ENCODE data around the gene DDX50. TPM values are rescaled to one million over a fixed set of nuclear protein-coding genes. Genes with fewer than 3 reads are reported as not detected.
"Not testable (repeated sequence)": the region's sequence is repeated elsewhere in the genome, so short reads cannot be mapped to it uniquely, and the experiment has no call there.

The DDX50 gene
- total RNA-seq, 2 donors from 2014 or later = 22.2 to 25.5 TPM

GRCh38 chr10:68899186-68899745, 1.8 kb upstream of the DDX50 start:
- ATAC-seq = no peak
- intact Hi-C loops (cut with DNase I) = loop anchor here (5.0 to 10.0 kb wide), 3 partner anchors 104 to 347 kb away; no protein-coding TSS in a partner anchor

DNA sequence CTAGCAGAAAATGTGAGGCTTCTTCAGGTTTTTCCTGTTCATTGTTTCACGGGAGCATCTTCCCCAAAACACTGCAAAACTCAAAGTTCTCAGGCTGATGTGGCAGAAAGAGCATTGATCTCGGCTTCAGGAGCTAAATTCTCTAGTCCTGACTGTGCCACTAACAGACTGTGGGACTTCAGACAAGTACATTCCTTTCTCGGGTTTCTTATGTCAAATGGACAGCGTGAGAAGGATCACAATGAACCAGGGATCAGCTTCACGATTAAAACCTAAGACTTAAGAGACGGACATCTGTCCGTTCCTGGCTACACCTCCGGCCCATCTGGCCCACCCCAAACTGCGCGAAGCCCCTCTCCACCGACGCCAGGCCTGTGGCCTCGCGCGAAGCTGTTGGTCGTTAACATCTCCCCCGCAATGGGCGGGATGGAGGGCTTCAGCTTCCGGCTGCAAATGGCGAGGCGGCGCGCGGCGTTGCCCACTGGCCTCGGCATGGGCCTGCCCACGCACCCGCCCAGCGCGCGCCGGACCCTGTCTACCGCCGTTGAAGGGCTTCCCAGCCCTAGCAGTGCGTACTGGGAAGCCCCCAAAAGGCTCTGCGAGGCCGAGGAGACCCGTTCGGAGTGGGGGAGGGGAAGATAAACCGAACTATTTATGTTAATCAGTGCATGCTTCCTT, 549 bp upstream of the DDX50 start:
- DNase-seq (peak; percentile 88), ATAC-seq (peak; percentile 73 to 80)
- intact Hi-C loops (cut with DNase I) = no loop called here

More at GRCh38 chr10:68899186-68899745, 1.8 kb upstream of the DDX50 start:
- DNase-seq = no peak

DNA sequence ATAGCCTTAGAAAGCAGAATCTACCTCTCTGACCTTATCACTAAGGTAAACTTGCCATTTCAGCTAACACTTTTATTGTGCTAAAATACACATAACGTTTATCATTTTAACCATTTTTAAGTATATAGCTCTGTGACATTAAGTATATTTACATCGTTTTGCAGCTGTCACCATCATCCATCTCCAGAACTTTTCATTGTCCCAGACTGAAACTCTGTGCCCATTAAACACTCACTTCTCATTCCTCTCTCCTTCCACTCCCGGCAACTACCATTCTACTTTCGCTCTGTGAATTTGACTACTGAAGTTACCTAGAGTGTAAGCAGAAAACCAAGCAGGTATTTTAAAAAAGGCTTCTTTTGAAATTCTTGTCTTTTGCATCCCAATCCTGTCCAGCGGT, 1.3 kb downstream of the DDX50 start:
- ATAC-seq (no peak), DNase-seq (no peak)
- intact Hi-C loops (cut with DNase I) = no loop called here

GRCh38 chr10:68924593-68924992, 23.5 kb downstream of the DDX50 start:
- intact Hi-C loops (cut with DNase I) = no loop called here
- DNase-seq = no peak
- no peak for ATAC-seq

GRCh38 chr10:68925489-68925888, 24.4 kb downstream of the DDX50 start:
- DNase-seq (no peak), ATAC-seq (no peak)
- intact Hi-C loops (cut with DNase I) = no loop called here

DNA sequence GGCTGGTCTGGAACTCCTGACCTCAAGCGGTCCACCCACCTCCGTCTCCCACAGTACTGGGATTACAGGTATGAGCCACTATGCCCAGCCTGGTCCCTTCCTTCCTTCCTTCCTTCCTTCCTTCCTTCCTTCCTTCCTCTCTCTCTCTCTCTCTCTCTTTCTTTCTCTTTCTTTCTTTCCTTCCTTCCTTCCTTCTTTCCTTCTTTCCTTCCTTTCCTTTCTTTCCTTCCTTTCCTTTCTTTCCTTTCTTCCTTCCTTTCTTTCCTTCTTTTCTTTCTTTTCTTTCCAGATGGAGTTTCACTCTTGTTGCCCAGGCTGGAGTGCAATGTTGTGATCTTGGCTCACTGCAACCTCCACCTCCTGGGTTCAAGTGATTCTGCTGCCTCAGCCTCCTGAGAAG, 28.0 kb downstream of the DDX50 start:
- ATAC-seq; DNase-seq; intact Hi-C loops (cut with DNase I): not testable (repeated sequence)

DNA sequence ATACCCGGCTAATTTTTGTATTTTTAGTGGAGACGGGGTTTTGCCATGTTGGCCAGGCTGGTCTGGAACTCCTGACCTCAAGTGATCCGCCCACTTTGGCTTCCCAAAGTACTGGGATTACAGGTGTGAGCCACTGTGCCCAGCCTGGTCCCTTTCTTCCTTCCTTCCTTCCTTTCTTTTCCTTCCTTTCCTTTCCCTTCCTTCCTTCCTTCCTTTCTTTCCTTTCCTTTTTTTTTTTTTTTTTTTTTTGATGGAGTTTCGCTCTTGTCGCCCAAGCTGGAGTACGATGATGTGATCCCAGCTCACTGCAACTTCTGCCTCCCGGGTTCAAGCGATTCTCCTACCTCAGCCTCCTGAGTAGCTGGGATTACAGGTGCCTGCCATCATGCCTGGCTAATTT, 28.8 kb downstream of the DDX50 start:
- intact Hi-C loops (cut with DNase I) = not testable (repeated sequence)

DNA sequence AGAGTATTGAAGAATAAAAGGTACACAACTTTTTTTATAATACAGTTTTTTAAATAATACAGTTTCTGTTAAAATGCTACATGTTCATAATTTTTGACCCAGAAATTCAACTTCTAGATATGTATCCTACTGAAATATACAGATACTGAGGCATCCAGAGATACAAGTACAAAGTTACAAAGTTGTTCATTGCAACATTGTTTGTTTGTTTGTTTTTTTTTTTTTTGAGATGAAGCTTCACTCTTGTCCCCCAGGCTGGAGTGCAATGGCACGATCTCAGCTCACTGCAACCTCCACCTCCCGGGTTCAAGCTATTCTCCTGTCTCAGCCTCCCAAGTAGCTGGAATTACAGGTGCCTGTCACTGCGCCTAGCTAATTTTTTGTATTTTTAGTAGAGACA, 31.7 kb downstream of the DDX50 start:
- ATAC-seq; DNase-seq; intact Hi-C loops (cut with DNase I): not testable (repeated sequence)

More for the DNA sequence above, 28.8 kb downstream of the DDX50 start:
- ATAC-seq, DNase-seq: not testable (repeated sequence)

- intact Hi-C loops (cut with DNase I) = no loop called here
- ATAC-seq = no peak
- DNase-seq = no peak
Observed at GRCh38 chr10:68934994-68935393, 33.9 kb downstream of the DDX50 start.

- DNase-seq (no peak), ATAC-seq (no peak)
- intact Hi-C loops (cut with DNase I) = no loop called here
Observed at GRCh38 chr10:68938117-68938516, 37.0 kb downstream of the DDX50 start.

DNA sequence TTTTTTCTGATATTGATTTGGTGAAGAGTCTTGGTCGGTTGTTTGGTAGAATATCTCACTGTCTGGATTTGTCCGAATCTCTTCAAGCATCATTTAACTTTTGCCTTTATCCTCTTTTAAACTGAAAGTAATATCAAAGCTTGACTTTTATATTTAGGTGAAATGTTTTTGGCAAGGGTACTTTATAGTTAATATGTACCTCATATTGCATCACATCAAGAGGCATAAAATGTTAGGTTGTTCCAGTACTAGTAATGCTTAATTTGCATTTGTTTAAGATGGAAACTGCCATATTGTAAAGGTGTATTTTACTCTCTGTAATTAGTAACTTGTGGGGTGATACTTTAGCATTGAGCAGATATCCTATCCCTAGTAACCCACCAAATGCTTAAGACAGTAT, 37.8 kb downstream of the DDX50 start:
- DNase-seq (no peak), ATAC-seq (no peak)
- intact Hi-C loops (cut with DNase I) = no loop called here

DNA sequence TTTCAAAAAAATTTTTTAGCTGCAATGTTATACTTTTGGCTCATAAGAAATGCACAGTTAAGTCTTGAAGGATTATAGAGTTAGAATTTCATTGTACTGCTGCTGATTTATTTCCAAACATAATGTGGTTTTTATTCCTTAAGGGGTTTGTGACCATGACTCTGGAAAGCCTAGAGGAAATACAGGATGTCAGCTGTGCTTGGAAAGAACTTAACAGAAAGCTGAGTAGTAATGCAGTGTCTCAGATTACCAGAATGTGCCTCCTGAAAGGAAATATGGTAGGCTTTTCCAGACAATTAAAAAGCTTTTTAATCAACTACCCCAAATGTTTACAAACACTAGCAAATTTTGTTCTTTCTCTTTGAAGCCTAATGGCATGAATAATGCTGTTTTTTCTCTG, 39.8 kb downstream of the DDX50 start:
- ATAC-seq; DNase-seq; intact Hi-C loops (cut with DNase I): not testable (repeated sequence)

GRCh38 chr10:68950598-68950997, 49.5 kb downstream of the DDX50 start:
- DNase-seq (no peak), ATAC-seq (no peak)
- intact Hi-C loops (cut with DNase I) = no loop called here

DNA sequence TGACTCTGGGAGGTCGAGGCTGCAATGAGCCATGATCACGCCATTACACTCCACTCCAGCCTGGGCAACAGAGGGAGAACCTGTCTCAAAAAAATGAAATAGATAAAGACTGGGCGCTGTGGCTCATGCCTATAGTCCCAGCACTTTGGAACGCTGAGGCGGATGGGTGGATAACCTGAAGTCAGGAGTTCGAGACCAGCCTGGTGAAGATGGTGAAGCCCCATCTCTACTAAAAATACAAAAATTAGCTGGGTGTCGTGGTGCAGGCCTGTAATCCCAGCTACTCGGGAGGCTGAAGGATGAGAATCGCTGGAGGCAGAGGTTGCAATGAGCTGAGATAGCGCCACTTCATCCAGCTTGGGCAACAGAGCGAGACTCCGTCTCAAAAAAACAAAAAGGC, 53.8 kb downstream of the DDX50 start:
- no peak for ATAC-seq
- intact Hi-C loops (cut with DNase I) = no loop called here
- no peak for DNase-seq

DNA sequence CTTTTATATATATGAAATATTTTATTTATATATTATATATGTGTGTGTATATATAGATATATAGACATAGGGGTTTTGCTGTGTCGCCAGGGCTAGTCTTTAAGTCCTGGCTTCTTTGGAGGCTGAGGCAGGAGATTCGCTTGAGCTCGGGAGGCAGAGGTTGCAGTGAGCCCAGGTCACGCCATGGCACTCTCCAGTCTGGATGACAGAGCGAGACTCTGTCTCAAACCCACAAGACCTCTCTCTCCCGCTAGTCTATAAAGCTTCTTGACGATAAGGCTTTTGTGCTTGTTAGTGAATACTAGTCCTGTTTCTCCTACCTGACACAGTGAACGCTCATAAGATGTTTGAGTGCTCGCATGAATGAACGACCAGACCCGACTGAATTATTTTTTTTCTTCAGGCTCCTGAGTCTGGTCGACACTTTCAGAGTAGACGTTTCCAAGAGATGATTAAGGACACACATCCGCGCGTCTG, 54.3 kb downstream of the DDX50 start:
- ATAC-seq (no peak), DNase-seq (no peak)
- intact Hi-C loops (cut with DNase I) = no loop called here

GRCh38 chr10:68955832-68956532, 54.9 kb downstream of the DDX50 start, which contains the start of gene DDX21:
TSS of gene DDX21 (plus strand) at chr10:68956170. CDS start at chr10:68956226, 56 bp downstream.
- peak; percentile 98 to 99 for ATAC-seq
- DNase-seq = peak; percentile 92
- intact Hi-C loops (cut with DNase I) = no loop called here

DNA sequence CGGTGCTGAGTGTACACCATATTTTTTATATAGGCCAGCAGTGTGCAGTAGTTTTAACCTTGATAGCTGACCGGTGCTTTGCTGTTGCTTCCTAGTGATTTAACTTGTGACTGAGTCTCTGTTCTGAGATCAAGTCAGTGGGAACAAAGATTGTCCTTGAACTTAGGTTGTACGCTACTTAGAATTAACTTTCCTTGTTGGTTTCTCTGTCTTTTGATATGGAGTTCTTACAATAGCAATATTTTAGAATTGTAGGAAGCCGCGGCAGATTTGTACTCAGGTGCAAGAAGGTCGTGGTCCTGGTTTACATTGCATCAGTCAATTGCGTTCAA, 56.1 kb downstream of the DDX50 start:
- no peak for ATAC-seq
- intact Hi-C loops (cut with DNase I) = no loop called here

GRCh38 chr10:68957654-68958053, 56.5 kb downstream of the DDX50 start:
- ATAC-seq = no peak
- DNase-seq = no peak
- intact Hi-C loops (cut with DNase I) = no loop called here

More for the DNA sequence above, 56.1 kb downstream of the DDX50 start:
- no peak for DNase-seq

DNA sequence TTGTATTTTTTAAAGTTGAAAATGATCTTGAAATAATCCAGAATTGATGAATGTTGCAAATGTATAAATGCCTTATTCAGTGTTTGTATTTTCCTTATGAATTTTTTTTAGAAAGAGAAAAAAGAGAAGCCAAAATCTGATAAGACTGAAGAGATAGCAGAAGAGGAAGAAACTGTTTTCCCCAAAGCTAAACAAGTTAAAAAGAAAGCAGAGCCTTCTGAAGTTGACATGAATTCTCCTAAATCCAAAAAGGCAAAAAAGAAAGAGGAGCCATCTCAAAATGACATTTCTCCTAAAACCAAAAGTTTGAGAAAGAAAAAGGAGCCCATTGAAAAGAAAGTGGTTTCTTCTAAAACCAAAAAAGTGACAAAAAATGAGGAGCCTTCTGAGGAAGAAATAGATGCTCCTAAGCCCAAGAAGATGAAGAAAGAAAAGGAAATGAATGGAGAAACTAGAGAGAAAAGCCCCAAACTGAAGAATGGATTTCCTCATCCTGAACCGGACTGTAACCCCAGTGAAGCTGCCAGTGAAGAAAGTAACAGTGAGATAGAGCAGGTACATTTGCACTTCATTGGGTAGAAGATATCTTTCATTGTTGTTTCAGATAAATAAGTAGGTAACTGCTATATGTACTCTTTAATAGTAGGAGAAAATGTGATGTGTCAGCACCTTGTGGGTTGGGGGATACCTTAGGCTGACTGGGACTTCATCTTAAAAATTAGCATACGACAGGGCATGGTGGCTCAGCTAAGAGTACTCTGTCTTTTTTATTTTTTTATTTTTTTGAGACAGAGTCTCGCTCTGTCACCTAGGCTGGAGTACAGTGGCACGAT, 58.8 kb downstream of the DDX50 start:
- intact Hi-C loops (cut with DNase I) = no loop called here
- DNase-seq = no peak
- no peak for ATAC-seq

Measured in left cardiac atrium (tissue), 4 donors.